ENCODE data around the gene KDM7A.

The KDM7A gene

DNA sequence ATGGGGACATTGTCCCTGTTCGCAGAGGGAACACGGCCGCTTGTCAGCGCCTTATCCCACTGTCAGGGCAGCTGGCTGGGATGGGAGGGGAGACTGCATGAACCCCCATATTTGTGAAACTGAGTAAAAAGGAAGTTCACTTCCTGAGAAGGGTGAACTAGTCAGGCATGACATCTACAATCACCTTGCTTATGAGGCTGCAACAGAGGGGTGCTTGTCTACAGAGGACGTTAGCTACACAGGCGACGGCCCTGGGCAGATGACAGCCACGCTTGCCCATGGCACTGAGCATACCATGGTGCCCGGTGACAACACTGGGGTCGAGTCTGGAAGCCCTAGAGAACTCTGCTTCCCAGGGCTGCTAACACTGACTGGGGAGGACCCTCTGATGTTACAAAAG is 46.0 kb upstream of the KDM7A start:
- H3K4me1 ChIP-seq (ENCODE audit: control insufficient read depth in 1 of 2, insufficient read depth in 2 of 2, low read length in 2 of 2): peaks cover 0 to 5% of the 10 kb centered on the region in 2 experiments
- no peak overlapping the region for H3K27ac ChIP-seq (ENCODE audit: low read depth, low read length)
- H3K9me3 ChIP-seq (ENCODE audit: insufficient read depth, low read depth, low read length): no peaks in the 10 kb centered on the region
- WGBS (ENCODE audit: extremely low coverage, insufficient coverage, insufficient read length): no CpG with 5 or more reads among the region's 10 CpGs
- H3K79me1 ChIP-seq (ENCODE audit: low read length): no peaks in the 10 kb centered on the region
- no peak overlapping the region for H3K4me3 ChIP-seq (ENCODE audit: low read depth, low read length)
- no peak overlapping the region for H4K8ac ChIP-seq (ENCODE audit: low read depth, low read length)
- H4K12ac ChIP-seq (ENCODE audit: low read depth, low read length): no peak overlapping the region
- no peaks in the 10 kb centered on the region for H3K79me2 ChIP-seq (ENCODE audit: control insufficient read depth, insufficient read depth, low read length, poor library complexity)
- no peak for DNase-seq
- no peaks in the 10 kb centered on the region for H3K27me3 ChIP-seq (ENCODE audit: insufficient read depth, low read length)
- no peak overlapping the region for H3K4me2 ChIP-seq (ENCODE audit: low read length)
- H2AK5ac ChIP-seq (ENCODE audit: low read length): no peak overlapping the region
- no peak overlapping the region for H2BK5ac ChIP-seq (ENCODE audit: low read depth, low read length, poor library complexity)
- H3K36me3 ChIP-seq (ENCODE audit: control insufficient read depth in 1 of 2, insufficient read depth in 2 of 2, low read length in 2 of 2): no peaks in the 10 kb centered on the region
- H3K23ac ChIP-seq (ENCODE audit: low read length): no peak overlapping the region
- H3K18ac ChIP-seq (ENCODE audit: low read length): no peak overlapping the region
- no peak overlapping the region for H3K4ac ChIP-seq (ENCODE audit: low read depth, low read length)
- H3K14ac ChIP-seq (ENCODE audit: low read length): no peak overlapping the region
- no peak overlapping the region for H2BK12ac ChIP-seq (ENCODE audit: low read length)
- H2BK120ac ChIP-seq (ENCODE audit: insufficient read depth, low read length, poor library complexity): no peak overlapping the region
- H3K9ac ChIP-seq (ENCODE audit: low read length): peak overlapping the region; percentile 12
- H2AFZ ChIP-seq (ENCODE audit: insufficient read depth, low read length, poor library complexity): no peak overlapping the region
- no peak overlapping the region for H4K91ac ChIP-seq (ENCODE audit: low read depth, low read length)

GRCh38 chr7:140219672-140220524 is 43.1 kb upstream of the KDM7A start:
- Histone ChIP-seq H3K27me3 (ENCODE audit: insufficient read depth, low read length) (no peaks in the 10 kb centered on the region), H3K9me3 (ENCODE audit: insufficient read depth, low read depth, low read length) (peaks cover 2% of the 10 kb centered on the region), H2BK12ac (ENCODE audit: low read length) (no peak overlapping the region), H4K8ac (ENCODE audit: low read depth, low read length) (no peak overlapping the region), H4K91ac (ENCODE audit: low read depth, low read length) (no peak overlapping the region), H3K4me1 (ENCODE audit: control insufficient read depth in 1 of 2, insufficient read depth in 2 of 2, low read length in 2 of 2) (peaks cover 0 to 5% of the 10 kb centered on the region in 2 experiments), H3K4me2 (ENCODE audit: low read length) (no peak overlapping the region), H2BK5ac (ENCODE audit: low read depth, low read length, poor library complexity) (no peak overlapping the region), H3K36me3 (ENCODE audit: control insufficient read depth in 1 of 2, insufficient read depth in 2 of 2, low read length in 2 of 2) (no peaks in the 10 kb centered on the region), H3K79me2 (ENCODE audit: control insufficient read depth, insufficient read depth, low read length, poor library complexity) (no peaks in the 10 kb centered on the region), H3K27ac (ENCODE audit: low read depth, low read length) (peak overlapping the region; percentile 20), H3K23ac (ENCODE audit: low read length) (no peak overlapping the region), H3K9ac (ENCODE audit: low read length) (no peak overlapping the region), H2BK120ac (ENCODE audit: insufficient read depth, low read length, poor library complexity) (no peak overlapping the region), H2AK5ac (ENCODE audit: low read length) (no peak overlapping the region), H2AFZ (ENCODE audit: insufficient read depth, low read length, poor library complexity) (no peak overlapping the region), H3K18ac (ENCODE audit: low read length) (no peak overlapping the region), H3K4me3 (ENCODE audit: low read depth, low read length) (no peak overlapping the region), H3K79me1 (ENCODE audit: low read length) (no peaks in the 10 kb centered on the region), H3K14ac (ENCODE audit: low read length) (no peak overlapping the region), H3K4ac (ENCODE audit: low read depth, low read length) (no peak overlapping the region), H4K12ac (ENCODE audit: low read depth, low read length) (no peak overlapping the region)
- WGBS (ENCODE audit: extremely low coverage, insufficient coverage, insufficient read length): no CpG with 5 or more reads among the region's 10 CpGs
- DNase-seq: peak; percentile 24 to 70

DNA sequence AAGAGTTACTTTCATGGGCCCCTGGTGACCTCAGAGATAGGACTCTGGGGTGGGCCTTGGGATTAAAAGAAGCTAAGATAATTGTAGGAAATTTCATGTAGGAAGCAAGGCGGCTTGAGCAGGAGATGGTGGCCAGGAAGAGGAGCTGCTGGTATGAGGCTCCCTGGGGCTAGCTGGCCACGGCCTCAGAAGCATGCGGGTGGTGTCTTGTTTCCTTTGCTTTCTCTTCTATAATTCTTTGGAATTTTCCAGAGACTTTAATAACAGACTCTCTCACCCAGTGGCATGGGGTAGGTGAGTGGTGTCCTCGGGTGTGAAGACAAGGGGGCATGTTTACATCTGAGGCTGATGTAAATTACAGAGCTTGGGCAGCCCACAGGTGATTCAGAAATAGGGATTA is 41.9 kb upstream of the KDM7A start:
- DNase-seq: peak; percentile 92 to 94
- H4K12ac ChIP-seq (ENCODE audit: low read depth, low read length): no peak overlapping the region
- no peak overlapping the region for H2AFZ ChIP-seq (ENCODE audit: insufficient read depth, low read length, poor library complexity)
- H3K23ac ChIP-seq (ENCODE audit: low read length): no peak overlapping the region
- peak overlapping the region; percentile 21 for H3K27ac ChIP-seq (ENCODE audit: low read depth, low read length)
- no peaks in the 10 kb centered on the region for H3K27me3 ChIP-seq (ENCODE audit: insufficient read depth, low read length)
- H2BK120ac ChIP-seq (ENCODE audit: insufficient read depth, low read length, poor library complexity): no peak overlapping the region
- no peak overlapping the region for H3K4ac ChIP-seq (ENCODE audit: low read depth, low read length)
- no peak overlapping the region for H3K9ac ChIP-seq (ENCODE audit: low read length)
- H3K4me3 ChIP-seq (ENCODE audit: low read depth, low read length): no peak overlapping the region
- H4K91ac ChIP-seq (ENCODE audit: low read depth, low read length): no peak overlapping the region
- no peak overlapping the region for H2BK5ac ChIP-seq (ENCODE audit: low read depth, low read length, poor library complexity)
- WGBS (ENCODE audit: extremely low coverage, insufficient coverage, insufficient read length): no CpG with 5 or more reads among the region's 4 CpGs
- no peak overlapping the region for H3K14ac ChIP-seq (ENCODE audit: low read length)
- H3K18ac ChIP-seq (ENCODE audit: low read length): no peak overlapping the region
- no peak overlapping the region for H2AK5ac ChIP-seq (ENCODE audit: low read length)
- H3K4me1 ChIP-seq (ENCODE audit: control insufficient read depth in 1 of 2, insufficient read depth in 2 of 2, low read length in 2 of 2): peaks cover 0 to 5% of the 10 kb centered on the region in 2 experiments
- H2BK12ac ChIP-seq (ENCODE audit: low read length): no peak overlapping the region
- no peaks in the 10 kb centered on the region for H3K79me2 ChIP-seq (ENCODE audit: control insufficient read depth, insufficient read depth, low read length, poor library complexity)
- H3K36me3 ChIP-seq (ENCODE audit: control insufficient read depth in 1 of 2, insufficient read depth in 2 of 2, low read length in 2 of 2): no peaks in the 10 kb centered on the region
- no peak overlapping the region for H3K4me2 ChIP-seq (ENCODE audit: low read length)
- no peak overlapping the region for H4K8ac ChIP-seq (ENCODE audit: low read depth, low read length)
- no peaks in the 10 kb centered on the region for H3K79me1 ChIP-seq (ENCODE audit: low read length)
- peaks cover 2% of the 10 kb centered on the region for H3K9me3 ChIP-seq (ENCODE audit: insufficient read depth, low read depth, low read length)

GRCh38 chr7:140217750-140218501 is 41.1 kb upstream of the KDM7A start:
- Histone ChIP-seq H3K79me2 (ENCODE audit: control insufficient read depth, insufficient read depth, low read length, poor library complexity) (no peaks in the 10 kb centered on the region), H3K4me3 (ENCODE audit: low read depth, low read length) (no peak overlapping the region), H3K23ac (ENCODE audit: low read length) (no peak overlapping the region), H3K4me1 (ENCODE audit: control insufficient read depth in 1 of 2, insufficient read depth in 2 of 2, low read length in 2 of 2) (peaks cover 0 to 5% of the 10 kb centered on the region in 2 experiments), H3K14ac (ENCODE audit: low read length) (no peak overlapping the region), H4K91ac (ENCODE audit: low read depth, low read length) (no peak overlapping the region), H3K4me2 (ENCODE audit: low read length) (no peak overlapping the region), H3K36me3 (ENCODE audit: control insufficient read depth in 1 of 2, insufficient read depth in 2 of 2, low read length in 2 of 2) (no peaks in the 10 kb centered on the region), H3K9me3 (ENCODE audit: insufficient read depth, low read depth, low read length) (peaks cover 2% of the 10 kb centered on the region), H2AK5ac (ENCODE audit: low read length) (no peak overlapping the region), H4K12ac (ENCODE audit: low read depth, low read length) (no peak overlapping the region), H3K79me1 (ENCODE audit: low read length) (no peaks in the 10 kb centered on the region), H4K8ac (ENCODE audit: low read depth, low read length) (no peak overlapping the region), H3K18ac (ENCODE audit: low read length) (no peak overlapping the region), H3K27me3 (ENCODE audit: insufficient read depth, low read length) (no peaks in the 10 kb centered on the region), H2AFZ (ENCODE audit: insufficient read depth, low read length, poor library complexity) (no peak overlapping the region), H2BK12ac (ENCODE audit: low read length) (no peak overlapping the region), H3K27ac (ENCODE audit: low read depth, low read length) (peak overlapping the region; percentile 21), H2BK5ac (ENCODE audit: low read depth, low read length, poor library complexity) (no peak overlapping the region), H3K9ac (ENCODE audit: low read length) (no peak overlapping the region), H3K4ac (ENCODE audit: low read depth, low read length) (no peak overlapping the region), H2BK120ac (ENCODE audit: insufficient read depth, low read length, poor library complexity) (no peak overlapping the region)
- DNase-seq: no peak
- WGBS (ENCODE audit: extremely low coverage, insufficient coverage, insufficient read length): no CpG with 5 or more reads among the region's 4 CpGs

Measured in trophoblast cell (in vitro differentiated cells and primary cell).